ENCODE data around the gene KCNJ6. TPM values are rescaled to one million over a fixed set of nuclear protein-coding genes. Genes with fewer than 3 reads are reported as not detected.

Gene KCNJ6
- total and polyA plus RNA-seq, 2 donors from 2014 or later = 0.06 TPM; not detected in 1

DNA sequence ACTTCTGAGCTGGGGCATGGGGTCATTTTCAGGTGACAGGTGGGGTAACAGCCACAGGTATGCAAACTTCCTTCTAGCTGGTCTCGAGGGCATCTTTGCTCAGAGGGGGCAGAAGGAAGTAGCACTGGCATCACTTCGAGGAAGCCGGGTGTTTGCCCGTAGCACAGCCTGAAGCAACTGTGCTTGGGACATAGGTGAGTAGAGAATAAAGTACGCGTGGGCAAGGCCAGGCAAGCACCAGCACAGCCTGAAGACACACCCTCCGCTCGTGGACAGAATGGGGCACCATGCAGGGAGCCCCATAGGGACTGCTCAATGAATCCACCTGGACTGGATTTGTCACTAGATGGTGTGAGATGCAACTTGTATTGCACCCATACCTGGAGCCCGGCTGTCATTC is 167.1 kb downstream of the KCNJ6 start:
- Histone ChIP-seq H3K36me3 (ENCODE audit: control insufficient read depth in 2 of 3, insufficient read depth in 3 of 3, low read length in 3 of 3) (no peaks in the 10 kb centered on the region), H3K9ac (ENCODE audit: low read length in 3 of 3) (no peak overlapping the region), H3K4me1 (ENCODE audit: control insufficient read depth in 2 of 3, insufficient read depth in 2 of 3, low read depth in 1 of 3, low read length in 3 of 3) (peaks cover 0 to 2% (median 0%) of the 10 kb centered on the region in 3 donors), H3K9me3 (ENCODE audit: control insufficient read depth in 2 of 3, insufficient read depth in 1 of 3, low read length in 3 of 3) (no peaks in the 10 kb centered on the region), H3K27ac (ENCODE audit: low read depth in 2 of 2, low read length in 2 of 2) (no peak overlapping the region), H3K27me3 (ENCODE audit: control insufficient read depth, insufficient read depth, low read length) (no peaks in the 10 kb centered on the region), H3K4me3 (ENCODE audit: low read length in 3 of 3) (no peak overlapping the region)
- TF ChIP-seq, protein P1, sequence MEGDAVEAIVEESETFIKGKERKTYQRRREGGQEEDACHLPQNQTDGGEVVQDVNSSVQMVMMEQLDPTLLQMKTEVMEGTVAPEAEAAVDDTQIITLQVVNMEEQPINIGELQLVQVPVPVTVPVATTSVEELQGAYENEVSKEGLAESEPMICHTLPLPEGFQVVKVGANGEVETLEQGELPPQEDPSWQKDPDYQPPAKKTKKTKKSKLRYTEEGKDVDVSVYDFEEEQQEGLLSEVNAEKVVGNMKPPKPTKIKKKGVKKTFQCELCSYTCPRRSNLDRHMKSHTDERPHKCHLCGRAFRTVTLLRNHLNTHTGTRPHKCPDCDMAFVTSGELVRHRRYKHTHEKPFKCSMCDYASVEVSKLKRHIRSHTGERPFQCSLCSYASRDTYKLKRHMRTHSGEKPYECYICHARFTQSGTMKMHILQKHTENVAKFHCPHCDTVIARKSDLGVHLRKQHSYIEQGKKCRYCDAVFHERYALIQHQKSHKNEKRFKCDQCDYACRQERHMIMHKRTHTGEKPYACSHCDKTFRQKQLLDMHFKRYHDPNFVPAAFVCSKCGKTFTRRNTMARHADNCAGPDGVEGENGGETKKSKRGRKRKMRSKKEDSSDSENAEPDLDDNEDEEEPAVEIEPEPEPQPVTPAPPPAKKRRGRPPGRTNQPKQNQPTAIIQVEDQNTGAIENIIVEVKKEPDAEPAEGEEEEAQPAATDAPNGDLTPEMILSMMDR (IDR thresholded peaks at IDR 0.05; ENCODE audit: borderline replicate concordance, extremely low read depth, insufficient read depth) = no peak
- FAIRE-seq (no peak), DNase-seq (no peak)
- intact Hi-C loops (cut with DNase I) = no loop called here

DNA sequence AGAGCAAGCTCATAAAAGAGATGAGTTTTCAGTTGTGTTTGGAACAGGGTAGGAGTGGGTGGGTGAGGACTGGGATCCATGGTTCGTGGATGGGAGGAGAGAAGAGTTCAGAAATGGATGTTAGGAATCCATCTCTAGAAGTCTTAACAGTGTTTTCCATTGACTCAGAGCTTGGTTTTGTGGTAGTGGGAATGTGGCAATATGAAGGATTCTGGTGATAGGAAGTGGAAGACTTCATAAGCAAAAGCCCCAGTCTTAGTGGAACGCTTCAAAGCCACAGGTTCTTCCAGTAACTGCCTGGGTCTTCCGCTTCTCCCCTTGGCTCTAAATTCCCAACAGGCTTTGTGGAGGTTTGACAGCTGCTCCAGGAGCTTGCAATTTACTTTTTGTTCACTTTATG is 167.9 kb downstream of the KCNJ6 start:
- intact Hi-C loops (cut with DNase I) = no loop called here
- FAIRE-seq = no peak
- no peaks in the 10 kb centered on the region for H3K9me3 ChIP-seq (ENCODE audit: control insufficient read depth in 2 of 3, insufficient read depth in 1 of 3, low read length in 3 of 3)
- H3K4me1 ChIP-seq (ENCODE audit: control insufficient read depth in 2 of 3, insufficient read depth in 2 of 3, low read depth in 1 of 3, low read length in 3 of 3) = peaks cover 0 to 2% (median 0%) of the 10 kb centered on the region in 3 donors
- H3K4me3 ChIP-seq (ENCODE audit: low read length in 3 of 3) = no peak overlapping the region
- no peak for DNase-seq
- H3K27ac ChIP-seq (ENCODE audit: low read depth in 2 of 2, low read length in 2 of 2) = no peak overlapping the region
- no peaks in the 10 kb centered on the region for H3K36me3 ChIP-seq (ENCODE audit: control insufficient read depth in 2 of 3, insufficient read depth in 3 of 3, low read length in 3 of 3)
- TF ChIP-seq, protein P1 (IDR thresholded peaks at IDR 0.05; ENCODE audit: borderline replicate concordance, extremely low read depth, insufficient read depth) = no peak
- no peaks in the 10 kb centered on the region for H3K27me3 ChIP-seq (ENCODE audit: control insufficient read depth, insufficient read depth, low read length)
- H3K9ac ChIP-seq (ENCODE audit: low read length in 3 of 3) = no peak overlapping the region

DNA sequence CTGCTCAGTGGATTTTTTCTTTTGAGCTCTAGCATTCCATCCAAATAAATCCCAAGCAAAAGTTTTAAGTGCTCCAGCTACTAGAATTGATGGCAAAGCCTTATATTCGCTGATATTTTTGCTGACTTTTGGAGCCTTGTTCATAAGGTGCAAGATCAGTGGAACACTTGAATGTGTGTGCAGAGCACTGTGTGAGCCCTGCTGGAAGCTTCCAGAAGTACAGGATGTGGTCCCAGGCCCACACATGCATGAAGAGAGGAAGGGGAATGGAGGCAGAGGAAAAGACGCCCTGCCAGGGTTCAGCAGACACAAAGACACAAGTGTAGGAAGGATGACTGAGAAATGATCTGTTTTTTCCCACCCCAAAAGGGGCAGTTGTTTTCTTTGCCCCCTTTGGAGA is 169.4 kb downstream of the KCNJ6 start:
- H3K4me3 ChIP-seq (ENCODE audit: low read length in 3 of 3) = no peak overlapping the region
- H3K4me1 ChIP-seq (ENCODE audit: control insufficient read depth in 2 of 3, insufficient read depth in 2 of 3, low read depth in 1 of 3, low read length in 3 of 3) = peaks cover 0 to 2% (median 0%) of the 10 kb centered on the region in 3 donors
- no peak for FAIRE-seq
- DNase-seq = no peak
- TF ChIP-seq, protein P1 (IDR thresholded peaks at IDR 0.05; ENCODE audit: borderline replicate concordance, extremely low read depth, insufficient read depth) = no peak
- H3K9me3 ChIP-seq (ENCODE audit: control insufficient read depth in 2 of 3, insufficient read depth in 1 of 3, low read length in 3 of 3) = no peaks in the 10 kb centered on the region
- H3K27me3 ChIP-seq (ENCODE audit: control insufficient read depth, insufficient read depth, low read length) = no peaks in the 10 kb centered on the region
- intact Hi-C loops (cut with DNase I) = no loop called here
- no peak overlapping the region for H3K27ac ChIP-seq (ENCODE audit: low read depth in 2 of 2, low read length in 2 of 2)
- no peaks in the 10 kb centered on the region for H3K36me3 ChIP-seq (ENCODE audit: control insufficient read depth in 2 of 3, insufficient read depth in 3 of 3, low read length in 3 of 3)
- no peak overlapping the region for H3K9ac ChIP-seq (ENCODE audit: low read length in 3 of 3)

DNA sequence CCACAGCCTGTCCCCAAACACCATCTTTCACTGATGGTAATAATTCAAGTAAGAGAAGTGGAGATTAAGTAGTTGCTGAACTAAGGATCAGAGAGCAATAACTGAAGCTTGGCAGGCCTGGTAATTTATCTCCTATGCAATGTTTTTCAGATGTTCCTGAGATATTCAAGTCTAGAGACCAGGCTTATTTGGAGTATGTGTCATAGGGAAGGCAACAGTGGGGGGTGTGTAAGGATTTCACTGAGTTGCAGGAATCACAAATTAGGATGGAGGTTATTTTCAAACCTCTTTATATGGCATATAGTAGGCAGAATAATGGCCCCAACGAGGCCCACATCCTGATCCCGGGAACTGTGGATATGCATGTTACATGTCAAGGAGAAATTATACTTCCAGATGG is 171.7 kb downstream of the KCNJ6 start:
- H3K27ac ChIP-seq (ENCODE audit: low read depth in 2 of 2, low read length in 2 of 2) = no peak overlapping the region
- H3K9me3 ChIP-seq (ENCODE audit: control insufficient read depth in 2 of 3, insufficient read depth in 1 of 3, low read length in 3 of 3) = no peaks in the 10 kb centered on the region
- TF ChIP-seq, protein P1 (IDR thresholded peaks at IDR 0.05; ENCODE audit: borderline replicate concordance, extremely low read depth, insufficient read depth) = no peak
- no peak overlapping the region for H3K4me3 ChIP-seq (ENCODE audit: low read length in 3 of 3)
- intact Hi-C loops (cut with DNase I) = no loop called here
- DNase-seq (no peak), FAIRE-seq (no peak)
- no peaks in the 10 kb centered on the region for H3K4me1 ChIP-seq (ENCODE audit: control insufficient read depth in 2 of 3, insufficient read depth in 2 of 3, low read depth in 1 of 3, low read length in 3 of 3)
- no peaks in the 10 kb centered on the region for H3K27me3 ChIP-seq (ENCODE audit: control insufficient read depth, insufficient read depth, low read length)
- H3K9ac ChIP-seq (ENCODE audit: low read length in 3 of 3) = no peak overlapping the region
- H3K36me3 ChIP-seq (ENCODE audit: control insufficient read depth in 2 of 3, insufficient read depth in 3 of 3, low read length in 3 of 3) = no peaks in the 10 kb centered on the region

Data from kidney (tissue), 14 donors.